HEK293 (cell line): ENCODE data around the gene TMEM63A.
A peak's percentile ranks its signal among the peaks of the same experiment; 100 is the strongest.

Experiments
- CTCF ChIA-PET: fragments of 350-600 bp; formaldehyde crosslinking; extraction: SDS; loops from one replicate; lab custom pipeline; 2021; ENCODE audit warnings: antibody characterized with exemption; lab: Yijun Ruan, JAX
- POLR2A ChIA-PET: fragments of 300-600 bp; formaldehyde crosslinking; extraction: SDS; loops from one replicate; lab custom pipeline; 2020; ENCODE audit warnings: antibody characterized with exemption, inconsistent platforms; lab: Yijun Ruan, JAX
- H3K27ac ChIP-seq: fragments of 200-500 bp; sonication (Bioruptor generic); 2 replicates; pipeline ENCODE4 v1.5.1; 2014; ENCODE audit warnings: low read depth, low read length, control low read depth, inconsistent platforms; ENCODE audit errors: extremely low read depth
- H3K36me3 ChIP-seq, 2 experiments: fragments of 200-500 bp in 1 of 2; sonication (Bioruptor generic) in 1 of 2; 1 replicate in 1 of 2; 2 replicates in 1 of 2; pipeline ENCODE4 v1.5.1; 2014 to 2017; ENCODE audit warnings: inconsistent platforms in 2 of 2, low read length in 2 of 2; ENCODE audit not compliant: control insufficient read depth in 2 of 2, insufficient read depth in 1 of 2
- H3K4me1 ChIP-seq: fragments of 200-500 bp; sonication (Bioruptor generic); 2 replicates; pipeline ENCODE4 v1.5.1; 2014; ENCODE audit warnings: mild to moderate bottlenecking, low read length, inconsistent platforms; ENCODE audit not compliant: control insufficient read depth, insufficient read depth
- H3K4me3 ChIP-seq: 2 replicates; pipeline ENCODE4 v1.5.1; 2011; ENCODE audit warnings: low read depth, mild to moderate bottlenecking, control low read depth, low read length, moderate library complexity
- H3K9me3 ChIP-seq: fragments of 200-500 bp; sonication (Bioruptor generic); 2 replicates; pipeline ENCODE4 v1.5.1; 2014; ENCODE audit warnings: low read depth, low read length, inconsistent platforms; ENCODE audit not compliant: control insufficient read depth, insufficient read depth
- CTCF ChIP-seq: fragments of 450-650 bp; formaldehyde crosslinking; IDR thresholded peaks from 2 replicates; pipeline ENCODE4 v1.5.1; 2016; ENCODE audit warnings: missing biosample characterization, missing genetic modification characterization
- EGR2 ChIP-seq: fragments of 450-650 bp; formaldehyde crosslinking; IDR thresholded peaks from 2 replicates; pipeline ENCODE4 v1.5.1; 2016; ENCODE audit warnings: low read depth, missing biosample characterization, missing genetic modification characterization
- TSHZ1 ChIP-seq: fragments of 450-650 bp; formaldehyde crosslinking; IDR thresholded peaks from 2 replicates; pipeline ENCODE4 v1.5.1; 2016; ENCODE audit warnings: missing biosample characterization, missing genetic modification characterization, borderline replicate concordance
- ZBTB7A ChIP-seq: fragments of 450-650 bp; formaldehyde crosslinking; IDR thresholded peaks from 2 replicates; pipeline ENCODE4 v1.5.1; 2016; ENCODE audit warnings: low read depth, missing biosample characterization, missing genetic modification characterization
- ZNF19 ChIP-seq: fragments of 450-650 bp; formaldehyde crosslinking; IDR thresholded peaks from 2 replicates; pipeline ENCODE4; 2016; ENCODE audit warnings: missing biosample characterization, missing genetic modification characterization, low read depth
- ZNF2 ChIP-seq: fragments of 450-650 bp; formaldehyde crosslinking; IDR thresholded peaks from 2 replicates; pipeline ENCODE4 v1.5.1; 2016; ENCODE audit warnings: missing biosample characterization, missing genetic modification characterization
- ZNF280C ChIP-seq: fragments of 450-650 bp; formaldehyde crosslinking; IDR thresholded peaks from 2 replicates; pipeline ENCODE4 v1.5.1; 2016; ENCODE audit warnings: missing biosample characterization, missing genetic modification characterization
- ZNF302 ChIP-seq: fragments of 450-650 bp; formaldehyde crosslinking; IDR thresholded peaks from 2 replicates; pipeline ENCODE4 v1.5.1; 2016; ENCODE audit warnings: missing biosample characterization, missing genetic modification characterization, low read depth
- ZNF426 ChIP-seq: fragments of 450-650 bp; formaldehyde crosslinking; IDR thresholded peaks from 2 replicates; pipeline ENCODE4 v1.5.1; 2017; ENCODE audit warnings: missing biosample characterization, missing genetic modification characterization, mild to moderate bottlenecking, inconsistent platforms, moderate library complexity
- ZNF549 ChIP-seq: fragments of 450-650 bp; IDR thresholded peaks from 2 replicates; pipeline ENCODE4 v1.5.1; 2018; ENCODE audit warnings: missing biosample characterization, missing genetic modification characterization, mild to moderate bottlenecking, inconsistent platforms, moderate library complexity
- ZNF558 ChIP-seq: fragments of 450-650 bp; formaldehyde crosslinking; IDR thresholded peaks from 2 replicates; pipeline ENCODE4 v1.5.1; 2016; ENCODE audit warnings: missing biosample characterization, missing genetic modification characterization
- ZNF747 ChIP-seq: fragments of 450-650 bp; formaldehyde crosslinking; IDR thresholded peaks from 2 replicates; pipeline ENCODE4 v1.5.1; 2016; ENCODE audit warnings: missing biosample characterization, missing genetic modification characterization
- ZNF837 ChIP-seq: fragments of 450-650 bp; formaldehyde crosslinking; IDR thresholded peaks from 2 replicates; pipeline ENCODE4 v1.5.1; 2016; ENCODE audit warnings: missing biosample characterization, missing genetic modification characterization
- TF ChIP-seq, protein P1 (sequence below): fragments of 450-650 bp; formaldehyde crosslinking; IDR thresholded peaks from 2 replicates; pipeline ENCODE4 v1.5.1; 2016; ENCODE audit warnings: missing biosample characterization, missing genetic modification characterization

Gene TMEM63A

DNA sequence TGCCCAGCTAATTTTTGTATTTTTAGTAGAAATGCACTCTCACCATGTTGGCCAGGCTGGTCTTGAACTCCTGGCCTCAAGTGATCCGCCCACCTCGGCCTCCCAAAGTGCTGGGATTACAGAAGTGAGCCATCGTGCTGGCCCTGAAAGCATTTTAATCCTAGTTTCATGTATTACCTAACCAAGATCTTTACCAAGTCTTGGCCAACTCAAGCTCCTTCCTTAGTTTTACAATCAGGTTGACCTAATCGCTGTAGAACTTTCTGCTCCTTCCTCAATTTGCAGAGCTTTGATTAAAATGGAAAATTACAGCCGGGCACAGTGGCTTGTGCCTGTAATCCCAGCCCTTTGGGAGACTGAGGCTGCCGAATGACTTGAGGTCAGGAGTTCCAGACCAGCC, 3.2 kb upstream of the TMEM63A start:
- POLR2A ChIA-PET: no interaction called here
- CTCF ChIA-PET: interaction anchor here (0.6 to 2.9 kb wide), 6 partner anchors 12 to 121 kb away, joined by 3 to 12 read pairs (median 4); no protein-coding TSS in a partner anchor

GRCh38 chr1:225883616-225884265, 1.6 kb upstream of the TMEM63A start:
- TF ChIP-seq ZBTB7A (tag by site-specific recombination) (no peak), CTCF (tag by site-specific recombination) (peak; percentile 41; the same call in 1 of the 2 replicates), TSHZ1 (tag by site-specific recombination) (no peak)
- TF ChIP-seq, protein P1, sequence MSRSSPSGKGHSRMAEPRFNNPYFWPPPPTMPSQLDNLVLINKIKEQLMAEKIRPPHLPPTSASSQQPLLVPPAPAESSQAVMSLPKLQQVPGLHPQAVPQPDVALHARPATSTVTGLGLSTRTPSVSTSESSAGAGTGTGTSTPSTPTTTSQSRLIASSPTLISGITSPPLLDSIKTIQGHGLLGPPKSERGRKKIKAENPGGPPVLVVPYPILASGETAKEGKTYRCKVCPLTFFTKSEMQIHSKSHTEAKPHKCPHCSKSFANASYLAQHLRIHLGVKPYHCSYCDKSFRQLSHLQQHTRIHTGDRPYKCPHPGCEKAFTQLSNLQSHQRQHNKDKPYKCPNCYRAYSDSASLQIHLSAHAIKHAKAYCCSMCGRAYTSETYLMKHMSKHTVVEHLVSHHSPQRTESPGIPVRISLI (tag by site-specific recombination): peak; percentile 96
- TF ChIP-seq, all 188 proteins: peak for 2
- Histone ChIP-seq H3K4me1 (no peaks in the 10 kb centered on the region; the same call in 1 of the 2 replicates), H3K36me3 (peaks cover 0 to 2% of the 10 kb centered on the region in 2 experiments; a peak in 1 of 3 replicates), H3K9me3 (no peaks in the 10 kb centered on the region), H3K27ac (no peak overlapping the region), H3K4me3 (no peak overlapping the region)
- POLR2A ChIA-PET: interaction anchor here (0.6 to 3.6 kb wide), 14 partner anchors 10 to 179 kb away, joined by 3 to 31 read pairs (median 7); partner anchors contain the start of genes H3-3A, PYCR2 and SRP9
- CTCF ChIA-PET: interaction anchor here (0.6 to 2.2 kb wide), 9 partner anchors 17 to 409 kb away, joined by 3 to 13 read pairs (median 5); no protein-coding TSS in a partner anchor

More for the DNA sequence above, 3.2 kb upstream of the TMEM63A start:
- Histone ChIP-seq H3K4me3 (no peak overlapping the region), H3K36me3 (no peaks in the 10 kb centered on the region), H3K4me1 (no peaks in the 10 kb centered on the region), H3K27ac (no peak overlapping the region), H3K9me3 (no peaks in the 10 kb centered on the region)
- TF ChIP-seq ZNF558 (no peak), ZNF2 (tag by site-specific recombination) (no peak), ZNF280C (tag by site-specific recombination) (no peak), ZNF302 (tag by site-specific recombination) (no peak), ZNF549 (tag by site-specific recombination) (no peak), ZNF837 (tag by site-specific recombination) (no peak), ZNF19 (no peak), ZNF747 (tag by site-specific recombination) (no peak), EGR2 (no peak), ZNF426 (no peak)
